HG03159 (cell line): Measurements from ENCODE around the gene SPTSSB.

Experiments used
- ATAC-seq: cut with Tn5 transposase; IDR thresholded peaks from one replicate; pipeline ENCODE4 v1.9.1; 2021; ENCODE audit warnings: mild to moderate bottlenecking, moderate library complexity; ENCODE audit not compliant: unreplicated experiment

The SPTSSB gene

GRCh38 chr3:161393310-161393709 is 22.0 kb upstream of the SPTSSB start:
- no peak for ATAC-seq

DNA sequence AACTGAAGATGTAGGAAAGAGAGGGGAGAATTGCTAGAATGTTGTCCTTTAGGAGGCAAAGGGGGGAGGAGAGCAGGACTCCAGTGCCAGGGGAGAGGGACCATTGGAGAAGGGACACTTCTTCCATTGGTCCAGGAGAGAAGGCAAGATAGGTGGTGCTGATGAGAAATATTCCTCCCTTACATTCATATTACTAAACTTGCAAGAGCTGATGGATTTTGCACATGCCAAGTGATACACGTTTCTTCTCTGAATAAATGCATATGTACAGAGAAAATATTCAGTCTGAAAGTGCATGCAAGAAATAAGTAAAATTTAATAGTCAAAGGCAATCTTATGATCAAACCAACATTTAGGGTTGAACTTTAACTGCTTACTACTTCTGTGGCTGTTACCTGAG is 21.5 kb upstream of the SPTSSB start:
- no peak for ATAC-seq

GRCh38 chr3:161390200-161390599 is 18.9 kb upstream of the SPTSSB start:
- no peak for ATAC-seq

GRCh38 chr3:161389445-161390035 is 18.2 kb upstream of the SPTSSB start:
- no peak for ATAC-seq

GRCh38 chr3:161388855-161389254 is 17.5 kb upstream of the SPTSSB start:
- ATAC-seq: peak; percentile 57

DNA sequence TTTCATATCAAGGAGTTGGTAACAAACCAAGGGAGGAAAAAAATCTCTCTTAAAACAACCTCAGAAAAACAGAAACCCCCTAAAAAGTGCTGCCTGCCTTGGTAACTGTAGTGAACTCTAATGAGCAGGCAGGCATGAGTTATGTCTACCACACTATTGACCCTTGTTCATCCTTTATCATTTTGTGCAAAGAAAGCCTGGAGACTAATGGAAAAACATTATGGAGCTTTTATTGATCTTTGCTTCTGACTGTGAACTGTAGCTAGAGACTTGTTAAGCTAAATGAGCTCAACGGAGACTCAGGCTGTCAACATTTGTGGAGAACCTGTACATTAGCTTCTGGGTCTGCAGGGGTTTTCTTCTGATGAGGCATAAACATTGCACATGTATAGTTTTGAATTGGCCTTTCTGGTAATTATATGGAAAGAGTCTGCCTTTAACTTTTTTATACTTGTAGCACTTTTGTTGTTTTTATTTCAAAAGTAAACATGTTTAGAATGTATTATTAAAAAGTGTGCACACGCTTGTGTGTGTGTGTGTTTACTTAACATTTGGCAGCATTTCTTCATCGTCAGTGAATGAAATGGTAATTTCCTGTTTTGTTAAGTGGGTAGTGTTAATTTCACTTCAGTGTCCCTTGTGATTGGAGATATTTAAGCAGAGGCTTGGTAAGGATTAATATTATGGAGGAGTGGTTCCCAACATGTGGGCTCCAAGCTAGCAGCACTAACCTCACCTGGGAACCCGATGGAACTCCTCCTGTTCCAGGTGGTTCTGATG is 15.9 kb upstream of the SPTSSB start:
- ATAC-seq: no peak

DNA sequence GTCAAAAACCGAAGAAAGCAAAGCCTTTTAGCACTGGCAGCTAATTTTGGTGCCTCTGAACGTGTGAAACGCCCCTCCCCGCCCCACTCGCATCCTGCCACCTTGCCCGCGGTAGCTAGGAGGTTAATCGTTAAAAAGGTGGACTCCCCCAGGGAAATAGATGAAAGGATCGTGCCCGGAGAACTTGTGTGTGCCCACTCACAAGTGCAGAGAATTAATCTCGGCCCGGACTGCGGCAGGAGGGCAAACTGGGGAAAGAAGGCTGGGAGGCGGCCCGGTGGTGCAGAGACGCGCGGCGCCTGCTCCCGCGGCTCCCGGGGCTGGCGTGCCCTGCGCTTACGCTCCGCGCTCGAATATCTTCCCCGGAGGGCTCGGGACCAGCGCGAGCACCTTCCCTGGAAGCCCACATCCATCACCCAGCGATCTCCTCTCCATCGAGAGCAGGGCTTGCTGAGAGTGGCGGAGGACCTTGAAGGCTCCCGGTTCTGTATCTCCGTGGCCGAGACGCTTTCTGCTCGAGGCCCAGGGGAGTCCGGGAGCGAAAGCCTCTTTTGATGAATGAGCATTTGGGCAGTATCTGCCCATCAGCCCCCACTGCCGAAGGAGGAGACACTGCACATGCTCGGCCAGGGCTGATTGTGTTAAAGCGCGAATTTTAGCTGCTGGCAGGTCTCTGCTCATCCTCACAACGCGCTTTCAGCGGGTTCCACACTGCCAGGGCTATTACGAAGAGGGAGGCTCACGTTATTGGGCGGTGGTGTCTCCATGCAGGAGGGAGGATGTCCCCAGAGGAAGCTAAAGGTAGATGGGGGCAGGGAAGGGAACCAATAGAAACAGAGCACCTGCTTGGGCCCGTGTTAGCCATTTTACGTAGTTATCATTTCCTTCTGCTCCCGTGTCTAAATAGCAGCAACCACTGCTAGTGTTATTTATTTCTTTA is 1.3 kb upstream of the SPTSSB start:
- ATAC-seq: peak; percentile 46

DNA sequence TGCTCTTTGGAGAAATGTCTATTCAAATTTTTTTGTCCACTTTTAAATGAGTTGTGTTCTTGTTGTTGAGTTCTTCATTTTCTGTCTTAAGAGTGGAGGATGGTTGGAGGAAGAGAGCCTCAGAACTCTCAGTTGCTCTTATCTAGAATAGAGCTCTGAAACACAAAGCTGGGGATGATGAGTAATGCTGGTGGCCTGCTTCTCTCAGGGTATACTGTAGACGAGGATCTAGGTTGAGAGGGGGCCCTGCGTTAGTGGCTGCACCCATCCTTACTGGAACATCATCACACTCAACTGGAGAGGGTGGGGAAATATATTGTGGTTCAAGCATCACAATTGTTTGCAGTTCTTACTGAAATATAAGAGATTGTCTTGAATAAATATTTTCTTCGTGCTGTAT is 1.8 kb downstream of the SPTSSB start:
- no peak for ATAC-seq

- no peak for ATAC-seq
Observed at GRCh38 chr3:161366094-161366493, 5.2 kb downstream of the SPTSSB start.

DNA sequence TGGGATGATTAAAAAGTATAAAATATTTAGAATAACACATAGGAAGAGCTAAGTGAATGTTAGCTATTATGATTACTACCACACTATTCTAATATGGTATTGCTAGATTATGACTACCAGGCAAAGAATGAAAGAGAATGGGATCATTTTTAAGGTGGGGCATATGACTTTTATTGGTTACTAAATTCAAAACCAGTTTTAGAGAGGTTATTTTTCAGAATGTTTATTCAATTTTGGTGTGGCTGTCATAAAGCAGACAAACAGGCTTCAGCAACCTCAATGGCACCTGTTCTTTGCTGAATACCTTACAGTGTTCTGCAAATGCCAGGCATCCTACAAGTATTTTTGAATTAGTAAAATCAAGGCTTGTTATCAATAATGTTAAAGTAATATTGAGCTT is 12.8 kb downstream of the SPTSSB start:
- no peak for ATAC-seq

- no peak for ATAC-seq
Observed at GRCh38 chr3:161356287-161356686, 15.0 kb downstream of the SPTSSB start.

DNA sequence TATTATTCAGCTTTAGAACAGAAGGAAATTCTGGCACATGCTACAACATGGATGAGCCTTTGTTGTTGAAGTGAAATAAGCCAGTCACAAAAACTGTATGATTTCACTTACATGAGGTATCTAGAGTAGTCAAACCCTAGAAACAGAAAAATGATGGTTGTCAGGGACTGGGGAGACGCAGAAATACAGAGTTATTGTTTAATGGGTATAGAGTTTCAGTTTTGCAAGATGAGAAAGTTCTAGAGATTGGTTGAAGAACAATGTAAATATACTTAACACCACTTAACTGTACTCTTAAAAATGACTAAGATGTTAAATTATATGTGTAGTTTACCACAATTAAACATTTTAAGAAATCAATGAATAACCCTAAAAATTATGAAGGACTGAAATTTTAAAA is 15.8 kb downstream of the SPTSSB start:
- ATAC-seq: no peak

GRCh38 chr3:161354554-161354953 is 16.8 kb downstream of the SPTSSB start:
- no peak for ATAC-seq

- ATAC-seq: no peak
Observed at GRCh38 chr3:161351330-161351729, 20.0 kb downstream of the SPTSSB start.

DNA sequence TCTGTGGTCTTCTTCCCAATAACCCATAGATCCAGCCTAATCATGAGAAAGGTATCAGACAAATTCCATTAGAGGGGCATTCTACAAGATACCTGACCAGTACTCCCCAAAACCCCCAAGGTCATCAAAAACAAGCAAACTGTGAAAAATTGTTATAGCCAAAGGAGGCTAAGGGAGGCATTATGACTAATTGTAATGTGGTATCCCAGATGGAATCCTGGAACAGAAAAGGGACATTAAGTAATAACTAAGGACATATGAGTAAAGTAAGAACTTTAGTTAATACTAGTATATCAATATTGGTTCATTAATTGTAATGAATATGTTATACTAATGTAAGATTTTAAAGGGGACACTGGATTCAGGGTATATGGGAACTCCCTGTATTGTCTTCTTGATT is 20.4 kb downstream of the SPTSSB start:
- no peak for ATAC-seq

DNA sequence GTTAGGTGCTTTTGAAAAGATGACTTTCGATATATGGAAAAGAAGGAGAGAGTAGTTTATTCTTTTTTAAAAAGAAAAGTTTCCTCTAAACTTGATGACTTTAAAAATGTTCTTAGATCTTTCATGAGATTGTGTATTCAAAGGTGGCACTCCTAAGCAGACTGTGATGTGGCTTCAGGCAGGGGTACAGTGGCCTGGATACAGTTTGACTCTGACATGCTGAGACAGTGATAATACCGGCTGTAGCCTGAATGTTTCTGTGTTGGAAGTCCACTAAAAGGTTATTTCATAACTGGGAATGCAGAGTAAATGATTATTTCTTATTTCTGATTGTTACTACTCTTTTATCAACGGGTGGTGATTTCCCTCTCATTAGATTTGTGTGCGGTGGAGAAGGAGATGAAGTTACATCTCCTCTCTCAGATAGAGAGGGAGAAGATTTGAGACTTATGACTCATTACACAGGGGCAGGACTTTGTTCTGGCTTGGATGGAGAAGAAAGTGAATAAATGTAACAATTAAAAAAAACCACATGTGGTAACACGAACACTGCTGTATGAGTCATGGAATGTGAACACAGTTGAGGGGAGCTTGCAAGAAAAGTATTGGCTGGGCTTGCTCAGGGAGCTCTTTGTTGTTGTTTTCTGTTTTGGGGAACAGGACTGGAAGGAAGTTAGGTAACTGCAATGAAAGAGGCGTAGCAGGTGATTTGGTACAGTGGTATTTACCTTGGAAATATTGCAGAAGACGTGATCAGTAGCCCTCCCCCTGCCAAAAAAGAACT is 21.6 kb downstream of the SPTSSB start:
- ATAC-seq: peak; percentile 48

GRCh38 chr3:161348796-161349400 is 22.4 kb downstream of the SPTSSB start:
- ATAC-seq: no peak

- no peak for ATAC-seq
Observed at GRCh38 chr3:161347726-161348125, 23.6 kb downstream of the SPTSSB start.

GRCh38 chr3:161345023-161345422 is 26.3 kb downstream of the SPTSSB start:
- ATAC-seq: no peak

DNA sequence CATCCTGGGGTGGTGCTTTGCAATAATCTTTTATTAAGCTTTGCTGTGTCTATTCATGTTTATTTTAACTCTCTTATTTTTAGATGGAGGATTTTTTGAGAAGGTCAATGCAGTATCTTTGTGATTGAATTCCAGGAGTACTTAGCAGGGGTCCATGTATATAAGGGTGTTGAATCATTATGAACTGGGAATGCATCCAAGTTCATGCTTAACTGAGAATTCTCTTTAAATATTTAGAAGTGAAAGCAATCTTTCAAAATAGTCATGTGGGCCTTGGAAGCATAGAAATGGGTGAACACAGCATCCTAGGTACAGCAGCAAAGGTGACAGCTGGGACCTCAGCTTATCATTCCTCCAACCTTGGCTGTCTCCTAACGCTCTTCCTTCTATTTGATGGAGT is 27.3 kb downstream of the SPTSSB start:
- ATAC-seq: no peak
